HG03060 (cell line): ENCODE measurements around the gene LIN9.

Source experiments
- ATAC-seq: cut with Tn5 transposase; IDR thresholded peaks from one replicate; pipeline ENCODE4 v1.9.1; 2021; ENCODE audit warnings: low read depth, moderate number of reproducible peaks; ENCODE audit not compliant: unreplicated experiment

LIN9 gene

GRCh38 chr1:226322986-226323385 is 14.0 kb upstream of the LIN9 start:
- ATAC-seq: no peak

GRCh38 chr1:226320930-226321329 is 12.0 kb upstream of the LIN9 start:
- no peak for ATAC-seq

- ATAC-seq: no peak
Observed at GRCh38 chr1:226318471-226318870, 9.5 kb upstream of the LIN9 start.

GRCh38 chr1:226314055-226314454 is 5.1 kb upstream of the LIN9 start:
- no peak for ATAC-seq

- no peak for ATAC-seq
Observed at GRCh38 chr1:226312065-226312464, 3.1 kb upstream of the LIN9 start.

GRCh38 chr1:226311376-226311775 is 2.4 kb upstream of the LIN9 start:
- ATAC-seq: no peak

- ATAC-seq: no peak
Observed at GRCh38 chr1:226310637-226311195, 1.8 kb upstream of the LIN9 start.

GRCh38 chr1:226310245-226310540 is 1.2 kb upstream of the LIN9 start:
- ATAC-seq: no peak

GRCh38 chr1:226309398-226310244 is 657 bp upstream of the LIN9 start:
- ATAC-seq: no peak

- ATAC-seq: no peak
Observed at GRCh38 chr1:226308166-226308722, 720 bp downstream of the LIN9 start.

- no peak for ATAC-seq
Observed at GRCh38 chr1:226306425-226306824, 2.5 kb downstream of the LIN9 start.

GRCh38 chr1:226305184-226305583 is 3.8 kb downstream of the LIN9 start:
- ATAC-seq: no peak

GRCh38 chr1:226304291-226304955 is 4.5 kb downstream of the LIN9 start:
- ATAC-seq: no peak

- ATAC-seq: no peak
Observed at GRCh38 chr1:226302731-226303130, 6.2 kb downstream of the LIN9 start.

- no peak for ATAC-seq
Observed at GRCh38 chr1:226296911-226297310, 12.1 kb downstream of the LIN9 start.

GRCh38 chr1:226293553-226293920 is 15.4 kb downstream of the LIN9 start:
- ATAC-seq: no peak

- no peak for ATAC-seq
Observed at GRCh38 chr1:226292874-226293552, 16.0 kb downstream of the LIN9 start.

GRCh38 chr1:226287587-226287986 is 21.4 kb downstream of the LIN9 start:
- no peak for ATAC-seq

- no peak for ATAC-seq
Observed at GRCh38 chr1:226281058-226281457, 27.9 kb downstream of the LIN9 start.

GRCh38 chr1:226279498-226279897 is 29.5 kb downstream of the LIN9 start:
- ATAC-seq: no peak

- ATAC-seq: no peak
Observed at GRCh38 chr1:226277897-226278296, 31.1 kb downstream of the LIN9 start.
